ENCODE measurements around the gene EXTL1. TPM values are rescaled to one million over a fixed set of nuclear protein-coding genes. Genes with fewer than 3 reads are reported as not detected.

Gene EXTL1
- total and polyA plus RNA-seq, 2 donors from 2014 or later = 0.28 to 0.45 TPM

DNA sequence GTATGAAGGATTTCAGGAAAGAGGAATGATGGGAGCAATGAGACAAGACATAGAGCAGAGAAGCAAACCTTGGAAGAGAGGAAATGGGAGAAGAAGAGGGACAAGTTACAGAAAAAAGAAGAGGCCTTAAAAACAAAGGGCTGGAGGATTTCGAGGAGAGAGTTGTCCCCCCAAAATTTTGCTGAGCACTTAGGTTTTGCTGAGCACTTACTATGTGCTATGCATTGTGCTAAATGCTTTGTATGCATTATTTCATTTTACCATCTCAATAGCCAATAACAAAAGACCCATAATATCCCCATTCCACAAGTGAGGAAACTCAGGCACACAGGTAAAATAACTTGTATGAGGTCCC, 48.3 kb downstream of the EXTL1 start:
- DNase-seq (no peak), FAIRE-seq (no peak)
- H3K9ac ChIP-seq (ENCODE audit: low read length in 3 of 3) = no peak overlapping the region
- no peak overlapping the region for H3K27ac ChIP-seq (ENCODE audit: low read depth in 2 of 2, low read length in 2 of 2)
- no peaks in the 10 kb centered on the region for H3K36me3 ChIP-seq (ENCODE audit: control insufficient read depth in 2 of 3, insufficient read depth in 3 of 3, low read length in 3 of 3)
- no peak overlapping the region for H3K4me3 ChIP-seq (ENCODE audit: low read length in 3 of 3)
- H3K4me1 ChIP-seq (ENCODE audit: control insufficient read depth in 2 of 3, insufficient read depth in 2 of 3, low read depth in 1 of 3, low read length in 3 of 3) = peaks cover 0 to 2% (median 0%) of the 10 kb centered on the region in 3 donors
- intact Hi-C loops (cut with DNase I) = no loop called here
- TF ChIP-seq, protein P1, sequence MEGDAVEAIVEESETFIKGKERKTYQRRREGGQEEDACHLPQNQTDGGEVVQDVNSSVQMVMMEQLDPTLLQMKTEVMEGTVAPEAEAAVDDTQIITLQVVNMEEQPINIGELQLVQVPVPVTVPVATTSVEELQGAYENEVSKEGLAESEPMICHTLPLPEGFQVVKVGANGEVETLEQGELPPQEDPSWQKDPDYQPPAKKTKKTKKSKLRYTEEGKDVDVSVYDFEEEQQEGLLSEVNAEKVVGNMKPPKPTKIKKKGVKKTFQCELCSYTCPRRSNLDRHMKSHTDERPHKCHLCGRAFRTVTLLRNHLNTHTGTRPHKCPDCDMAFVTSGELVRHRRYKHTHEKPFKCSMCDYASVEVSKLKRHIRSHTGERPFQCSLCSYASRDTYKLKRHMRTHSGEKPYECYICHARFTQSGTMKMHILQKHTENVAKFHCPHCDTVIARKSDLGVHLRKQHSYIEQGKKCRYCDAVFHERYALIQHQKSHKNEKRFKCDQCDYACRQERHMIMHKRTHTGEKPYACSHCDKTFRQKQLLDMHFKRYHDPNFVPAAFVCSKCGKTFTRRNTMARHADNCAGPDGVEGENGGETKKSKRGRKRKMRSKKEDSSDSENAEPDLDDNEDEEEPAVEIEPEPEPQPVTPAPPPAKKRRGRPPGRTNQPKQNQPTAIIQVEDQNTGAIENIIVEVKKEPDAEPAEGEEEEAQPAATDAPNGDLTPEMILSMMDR (IDR thresholded peaks at IDR 0.05; ENCODE audit: borderline replicate concordance, extremely low read depth, insufficient read depth) = no peak
- H3K9me3 ChIP-seq (ENCODE audit: control insufficient read depth in 2 of 3, insufficient read depth in 1 of 3, low read length in 3 of 3) = no peaks in the 10 kb centered on the region
- peaks cover 3% of the 10 kb centered on the region for H3K27me3 ChIP-seq (ENCODE audit: control insufficient read depth, insufficient read depth, low read length)

- Histone ChIP-seq H3K27ac (ENCODE audit: low read depth in 2 of 2, low read length in 2 of 2) (no peak overlapping the region), H3K36me3 (ENCODE audit: control insufficient read depth in 2 of 3, insufficient read depth in 3 of 3, low read length in 3 of 3) (no peaks in the 10 kb centered on the region), H3K4me3 (ENCODE audit: low read length in 3 of 3) (no peak overlapping the region), H3K9ac (ENCODE audit: low read length in 3 of 3) (no peak overlapping the region), H3K4me1 (ENCODE audit: control insufficient read depth in 2 of 3, insufficient read depth in 2 of 3, low read depth in 1 of 3, low read length in 3 of 3) (peaks cover 0 to 2% (median 0%) of the 10 kb centered on the region in 3 donors), H3K9me3 (ENCODE audit: control insufficient read depth in 2 of 3, insufficient read depth in 1 of 3, low read length in 3 of 3) (no peaks in the 10 kb centered on the region), H3K27me3 (ENCODE audit: control insufficient read depth, insufficient read depth, low read length) (peaks cover 3% of the 10 kb centered on the region)
- DNase-seq (no peak), FAIRE-seq (no peak)
- TF ChIP-seq, protein P1 (IDR thresholded peaks at IDR 0.05; ENCODE audit: borderline replicate concordance, extremely low read depth, insufficient read depth) = no peak
- intact Hi-C loops (cut with DNase I) = no loop called here
Observed at GRCh38 chr1:26070296-26070962, 48.9 kb downstream of the EXTL1 start.

DNA sequence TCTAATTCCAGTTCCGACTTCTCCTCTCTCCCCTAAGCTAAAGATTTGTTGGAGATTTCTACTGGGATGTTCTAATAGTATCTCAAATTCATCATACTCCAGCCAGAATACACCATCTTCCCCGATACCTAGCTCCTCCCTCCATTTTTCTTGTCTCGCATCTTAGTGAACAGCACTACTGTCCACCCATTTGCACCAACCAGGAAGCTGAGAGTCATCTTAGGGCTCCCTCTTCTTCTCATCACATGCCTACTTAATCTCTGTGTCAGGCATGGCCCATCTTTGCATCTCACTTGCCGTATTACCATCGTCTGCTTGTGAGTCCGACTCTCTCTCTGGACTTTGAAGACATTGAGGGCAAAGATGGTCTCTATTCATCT, 49.4 kb downstream of the EXTL1 start:
- intact Hi-C loops (cut with DNase I) = no loop called here
- Histone ChIP-seq H3K4me1 (ENCODE audit: control insufficient read depth in 2 of 3, insufficient read depth in 2 of 3, low read depth in 1 of 3, low read length in 3 of 3) (peaks cover 0 to 2% (median 0%) of the 10 kb centered on the region in 3 donors), H3K27me3 (ENCODE audit: control insufficient read depth, insufficient read depth, low read length) (peaks cover 3% of the 10 kb centered on the region), H3K36me3 (ENCODE audit: control insufficient read depth in 2 of 3, insufficient read depth in 3 of 3, low read length in 3 of 3) (no peaks in the 10 kb centered on the region), H3K9me3 (ENCODE audit: control insufficient read depth in 2 of 3, insufficient read depth in 1 of 3, low read length in 3 of 3) (no peaks in the 10 kb centered on the region), H3K4me3 (ENCODE audit: low read length in 3 of 3) (no peak overlapping the region), H3K27ac (ENCODE audit: low read depth in 2 of 2, low read length in 2 of 2) (no peak overlapping the region), H3K9ac (ENCODE audit: low read length in 3 of 3) (no peak overlapping the region)
- no peak for FAIRE-seq
- TF ChIP-seq, protein P1 (IDR thresholded peaks at IDR 0.05; ENCODE audit: borderline replicate concordance, extremely low read depth, insufficient read depth) = no peak
- no peak for DNase-seq

- Histone ChIP-seq H3K9me3 (ENCODE audit: control insufficient read depth in 2 of 3, insufficient read depth in 1 of 3, low read length in 3 of 3) (no peaks in the 10 kb centered on the region), H3K9ac (ENCODE audit: low read length in 3 of 3) (no peak overlapping the region), H3K36me3 (ENCODE audit: control insufficient read depth in 2 of 3, insufficient read depth in 3 of 3, low read length in 3 of 3) (no peaks in the 10 kb centered on the region), H3K4me1 (ENCODE audit: control insufficient read depth in 2 of 3, insufficient read depth in 2 of 3, low read depth in 1 of 3, low read length in 3 of 3) (peaks cover 0 to 3% (median 0%) of the 10 kb centered on the region in 3 donors), H3K27me3 (ENCODE audit: control insufficient read depth, insufficient read depth, low read length) (peaks cover 3% of the 10 kb centered on the region), H3K4me3 (ENCODE audit: low read length in 3 of 3) (no peak overlapping the region), H3K27ac (ENCODE audit: low read depth in 2 of 2, low read length in 2 of 2) (no peak overlapping the region)
- TF ChIP-seq, protein P1 (IDR thresholded peaks at IDR 0.05; ENCODE audit: borderline replicate concordance, extremely low read depth, insufficient read depth) = no peak
- no peak for FAIRE-seq
- DNase-seq = no peak
- intact Hi-C loops (cut with DNase I) = no loop called here
Observed at GRCh38 chr1:26072305-26072704, 50.7 kb downstream of the EXTL1 start.

Data from kidney (tissue), 14 donors.